ENCODE data around the gene COL17A1.

- TF ChIP-seq YY1 (IDR thresholded peaks at IDR 0.05; ENCODE audit: insufficient read depth, insufficient read length) (no peak), ZNF274 (IDR thresholded peaks at IDR 0.05; ENCODE audit: low read depth, low read length) (no peak), SUZ12 (IDR thresholded peaks at IDR 0.05; ENCODE audit: extremely low read depth, insufficient read depth, insufficient read length) (no peak)
These were observed 13.6 kb upstream of the COL17A1 start for GRCh38 chr10:104099269-104099668.

All from NT2/D1 (cell line).